ENCODE data around the gene DTWD2.
"Not testable (repeated sequence)": the region's sequence is repeated elsewhere in the genome, so short reads cannot be mapped to it uniquely, and the experiment has no call there.

DTWD2 gene

GRCh38 chr5:118981783-118982182, 6.6 kb downstream of the DTWD2 start:
- Histone ChIP-seq H3K27ac (no peak overlapping the region), H3K4me1 (ENCODE audit: control insufficient read depth in 1 of 2, insufficient read depth in 1 of 2, low read depth in 1 of 2, low read length in 1 of 2) (no peaks in the 10 kb centered on the region), H3K9me3 (no peaks in the 10 kb centered on the region), H3K4me3 (ENCODE audit: low read depth in 1 of 2, low read length in 1 of 2) (no peak overlapping the region), H3K36me3 (no peaks in the 10 kb centered on the region), H3K27me3 (no peaks in the 10 kb centered on the region)
- no peak for TF ChIP-seq CTCF (IDR thresholded peaks at IDR 0.05)

- Histone ChIP-seq H3K36me3 (no peaks in the 10 kb centered on the region), H3K4me3 (ENCODE audit: low read depth in 1 of 2, low read length in 1 of 2) (no peak overlapping the region), H3K27ac (no peak overlapping the region), H3K9me3 (no peaks in the 10 kb centered on the region), H3K4me1 (ENCODE audit: control insufficient read depth in 1 of 2, insufficient read depth in 1 of 2, low read depth in 1 of 2, low read length in 1 of 2) (no peaks in the 10 kb centered on the region), H3K27me3 (no peaks in the 10 kb centered on the region)
- TF ChIP-seq CTCF (IDR thresholded peaks at IDR 0.05) = no peak
These were observed 7.9 kb downstream of the DTWD2 start for GRCh38 chr5:118980438-118980837.

GRCh38 chr5:118980017-118980416, 8.3 kb downstream of the DTWD2 start:
- no peaks in the 10 kb centered on the region for H3K36me3 ChIP-seq
- no peaks in the 10 kb centered on the region for H3K9me3 ChIP-seq
- no peaks in the 10 kb centered on the region for H3K4me1 ChIP-seq (ENCODE audit: control insufficient read depth in 1 of 2, insufficient read depth in 1 of 2, low read depth in 1 of 2, low read length in 1 of 2)
- H3K27ac ChIP-seq = no peak overlapping the region
- no peaks in the 10 kb centered on the region for H3K27me3 ChIP-seq
- H3K4me3 ChIP-seq (ENCODE audit: low read depth in 1 of 2, low read length in 1 of 2) = no peak overlapping the region
- no peak for TF ChIP-seq CTCF (IDR thresholded peaks at IDR 0.05)

GRCh38 chr5:118973779-118974445, 14.4 kb downstream of the DTWD2 start:
- H3K4me3 ChIP-seq (ENCODE audit: low read depth in 1 of 2, low read length in 1 of 2); H3K9me3 ChIP-seq; H3K4me1 ChIP-seq (ENCODE audit: control insufficient read depth in 1 of 2, insufficient read depth in 1 of 2, low read depth in 1 of 2, low read length in 1 of 2); H3K27ac ChIP-seq; H3K36me3 ChIP-seq; H3K27me3 ChIP-seq: not testable (repeated sequence)

- H3K4me1 ChIP-seq (ENCODE audit: control insufficient read depth in 1 of 2, insufficient read depth in 1 of 2, low read depth in 1 of 2, low read length in 1 of 2) = no peaks in the 10 kb centered on the region
- no peak overlapping the region for H3K4me3 ChIP-seq (ENCODE audit: low read depth in 1 of 2, low read length in 1 of 2)
- no peak overlapping the region for H3K27ac ChIP-seq
- H3K27me3 ChIP-seq = no peaks in the 10 kb centered on the region
- no peaks in the 10 kb centered on the region for H3K9me3 ChIP-seq
- TF ChIP-seq CTCF (IDR thresholded peaks at IDR 0.05) = no peak
- H3K36me3 ChIP-seq = no peaks in the 10 kb centered on the region
These were observed 19.4 kb downstream of the DTWD2 start for GRCh38 chr5:118968925-118969375.

GRCh38 chr5:118968406-118968911, 19.9 kb downstream of the DTWD2 start:
- H3K9me3 ChIP-seq = no peaks in the 10 kb centered on the region
- H3K4me3 ChIP-seq (ENCODE audit: low read depth in 1 of 2, low read length in 1 of 2) = no peak overlapping the region
- no peak overlapping the region for H3K27ac ChIP-seq
- no peaks in the 10 kb centered on the region for H3K4me1 ChIP-seq (ENCODE audit: control insufficient read depth in 1 of 2, insufficient read depth in 1 of 2, low read depth in 1 of 2, low read length in 1 of 2)
- H3K27me3 ChIP-seq = no peaks in the 10 kb centered on the region
- H3K36me3 ChIP-seq = no peaks in the 10 kb centered on the region
- no peak for TF ChIP-seq CTCF (IDR thresholded peaks at IDR 0.05)
